ENCODE measurements around the gene FAM20C.

FAM20C gene

DNA sequence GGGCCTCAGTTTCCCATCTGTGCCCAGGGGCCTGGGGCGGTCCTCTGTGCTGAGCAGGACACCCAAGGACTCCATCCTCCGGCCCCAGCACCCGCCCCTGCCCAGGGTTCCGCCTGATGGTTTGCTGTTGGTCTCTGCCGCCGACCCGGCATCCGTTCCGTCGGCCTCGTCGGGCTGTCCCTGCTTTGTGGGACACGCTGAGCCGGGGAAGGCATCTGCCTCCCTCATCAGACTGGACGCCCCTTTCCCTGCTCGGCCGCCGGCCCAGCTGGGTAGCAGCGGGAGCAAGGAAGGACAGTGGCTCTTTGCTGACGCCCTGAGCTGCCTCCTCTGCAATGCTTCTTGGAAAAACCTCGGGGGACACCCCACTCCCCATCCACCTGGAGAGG, 39.5 kb downstream of the FAM20C start:
- no peak for TF ChIP-seq CTCF (IDR thresholded peaks at IDR 0.05; ENCODE audit: low read depth, low read length)

DNA sequence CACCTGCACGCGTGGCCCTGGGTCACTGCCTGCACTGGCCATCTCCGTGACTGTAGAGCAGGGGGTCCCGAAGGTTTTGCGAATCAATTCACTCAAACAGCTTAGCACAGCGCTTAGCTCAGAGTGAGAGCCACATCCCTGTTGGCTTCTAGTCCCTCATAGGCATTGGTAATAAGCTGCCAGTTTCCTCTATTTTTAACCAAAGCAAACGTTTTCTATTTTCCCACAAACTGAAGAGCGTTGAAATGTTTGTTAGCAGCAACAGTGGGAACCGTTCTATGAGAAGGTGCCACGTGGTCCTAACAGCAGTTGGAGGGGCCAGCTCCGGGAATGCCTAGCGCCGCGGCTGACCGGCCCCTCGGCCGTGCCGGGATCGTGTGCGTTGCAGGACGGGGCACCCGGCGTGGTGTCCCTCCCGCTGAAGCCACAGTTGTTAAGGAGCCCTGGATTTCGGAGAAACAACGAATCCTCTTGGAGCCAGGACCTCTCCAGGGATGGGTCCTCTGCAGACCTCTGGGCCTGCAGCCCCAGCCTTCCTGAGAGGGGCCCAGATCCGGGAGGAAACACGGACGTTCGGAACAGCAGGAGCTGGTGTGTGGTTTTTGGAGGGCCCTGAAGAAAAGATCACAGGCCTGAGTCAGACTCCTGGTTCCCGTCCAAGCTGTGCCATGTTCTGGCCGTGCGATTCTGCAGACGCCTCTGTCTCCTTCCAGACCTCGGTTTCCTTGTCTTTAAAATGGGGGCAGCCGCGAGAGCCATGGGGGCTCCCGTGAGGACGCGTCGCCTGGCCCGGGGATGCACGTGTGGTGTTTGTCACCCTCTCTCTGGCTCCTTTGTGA, 40.3 kb downstream of the FAM20C start:
- no peak overlapping the region for H3K4me3 ChIP-seq (ENCODE audit: low read depth, low read length)
- no peak for TF ChIP-seq CTCF (IDR thresholded peaks at IDR 0.05; ENCODE audit: low read depth, low read length)

More for the DNA sequence above, 39.5 kb downstream of the FAM20C start:
- H3K4me3 ChIP-seq (ENCODE audit: low read depth, low read length), result no peak overlapping the region

- TF ChIP-seq CTCF (IDR thresholded peaks at IDR 0.05; ENCODE audit: low read depth, low read length), result no peak
- H3K4me3 ChIP-seq (ENCODE audit: low read depth, low read length), result no peak overlapping the region
Measured at GRCh38 chr7:233249-234035, 41.1 kb downstream of the FAM20C start.

DNA sequence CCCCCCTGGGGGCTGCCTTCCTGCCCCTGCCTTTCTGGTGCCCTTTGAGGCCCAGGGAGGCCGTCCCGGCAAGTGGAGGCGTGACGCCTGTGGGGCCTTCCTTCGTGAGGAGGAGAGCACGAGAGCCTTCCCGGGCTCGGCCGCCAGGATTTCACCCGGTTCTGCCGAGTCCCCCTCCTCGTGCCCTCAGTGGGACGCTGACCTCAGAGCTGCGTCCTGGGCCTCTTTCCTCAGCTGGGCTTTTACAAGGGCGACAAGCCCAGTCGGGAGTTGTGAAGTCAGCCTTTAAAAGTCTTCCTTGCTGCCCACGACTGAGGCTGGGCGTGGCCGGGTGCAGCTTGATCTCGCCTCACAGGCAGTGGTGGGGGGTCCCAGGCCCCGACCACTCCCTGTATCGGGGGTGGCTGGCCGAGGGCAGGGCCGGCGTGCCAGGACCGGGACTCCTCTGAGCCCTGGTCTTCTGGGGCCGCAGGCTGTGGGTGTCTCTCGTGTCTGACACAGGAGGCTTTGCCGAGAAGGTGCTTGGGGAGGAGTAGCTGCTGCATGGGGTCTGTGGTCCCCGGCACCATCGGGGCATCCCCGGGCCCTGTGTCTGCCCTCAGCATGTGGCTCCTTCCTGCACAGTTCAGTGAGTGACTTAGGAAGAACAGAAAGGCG, 41.8 kb downstream of the FAM20C start:
- TF ChIP-seq CTCF (IDR thresholded peaks at IDR 0.05; ENCODE audit: low read depth, low read length), result no peak
- H3K4me3 ChIP-seq (ENCODE audit: low read depth, low read length), result no peak overlapping the region

- no peak for TF ChIP-seq CTCF (IDR thresholded peaks at IDR 0.05; ENCODE audit: low read depth, low read length)
- no peak overlapping the region for H3K4me3 ChIP-seq (ENCODE audit: low read depth, low read length)
Measured at GRCh38 chr7:234708-235553, 42.6 kb downstream of the FAM20C start.

- H3K4me3 ChIP-seq (ENCODE audit: low read depth, low read length), result no peak overlapping the region
- no peak for TF ChIP-seq CTCF (IDR thresholded peaks at IDR 0.05; ENCODE audit: low read depth, low read length)
Measured at GRCh38 chr7:235576-236395, 43.4 kb downstream of the FAM20C start.
